D721Med (cell line): ENCODE results near the gene AGAP1.

Experiments
- DNase-seq: peaks from one replicate; pipeline ENCODE4 v3.0.0; 2011; ENCODE audit warnings: low spot score; ENCODE audit not compliant: insufficient read length
- FAIRE-seq: peaks from 2 replicates; lab custom pipeline; 2011; peaks lifted over from hg19 to GRCh38; lab: Jason Lieb, UNC
- CTCF ChIP-seq: IDR thresholded peaks from 2 replicates; pipeline ENCODE4 v1.5.1; 2012; ENCODE audit warnings: mild to moderate bottlenecking, control low read depth; ENCODE audit not compliant: insufficient read depth; ENCODE audit errors: missing control alignments

AGAP1 gene

GRCh38 chr2:235810846-235811245 is 317.0 kb downstream of the AGAP1 start:
- TF ChIP-seq CTCF, result no peak
- FAIRE-seq (no peak), DNase-seq (no peak)

- FAIRE-seq (no peak), DNase-seq (no peak)
- no peak for TF ChIP-seq CTCF
These were observed 317.8 kb downstream of the AGAP1 start for GRCh38 chr2:235811446-235812184.

GRCh38 chr2:235812185-235812665 is 318.4 kb downstream of the AGAP1 start:
- TF ChIP-seq CTCF, result no peak
- DNase-seq (no peak), FAIRE-seq (no peak)

- no peak for FAIRE-seq
- no peak for TF ChIP-seq CTCF
- no peak for DNase-seq
These were observed 319.6 kb downstream of the AGAP1 start for GRCh38 chr2:235813398-235813797.

- FAIRE-seq, result no peak
- TF ChIP-seq CTCF, result no peak
- DNase-seq, result no peak
These were observed 326.7 kb downstream of the AGAP1 start for GRCh38 chr2:235820571-235820970.

GRCh38 chr2:235824331-235824730 is 330.5 kb downstream of the AGAP1 start:
- FAIRE-seq, result no peak
- DNase-seq, result no peak
- TF ChIP-seq CTCF, result no peak

GRCh38 chr2:235825946-235826345 is 332.1 kb downstream of the AGAP1 start:
- FAIRE-seq (no peak), DNase-seq (no peak)
- TF ChIP-seq CTCF, result no peak
